NK-92 (cell line): ENCODE data around the gene CHST9.
"Not testable (repeated sequence)": the region's sequence is repeated elsewhere in the genome, so short reads cannot be mapped to it uniquely, and the experiment has no call there.

Source experiments
- DNase-seq: peaks from one replicate; lab custom pipeline; 2025; ENCODE audit not compliant: unreplicated experiment; lab: John Stamatoyannopoulos, UW

Gene CHST9, protein sequence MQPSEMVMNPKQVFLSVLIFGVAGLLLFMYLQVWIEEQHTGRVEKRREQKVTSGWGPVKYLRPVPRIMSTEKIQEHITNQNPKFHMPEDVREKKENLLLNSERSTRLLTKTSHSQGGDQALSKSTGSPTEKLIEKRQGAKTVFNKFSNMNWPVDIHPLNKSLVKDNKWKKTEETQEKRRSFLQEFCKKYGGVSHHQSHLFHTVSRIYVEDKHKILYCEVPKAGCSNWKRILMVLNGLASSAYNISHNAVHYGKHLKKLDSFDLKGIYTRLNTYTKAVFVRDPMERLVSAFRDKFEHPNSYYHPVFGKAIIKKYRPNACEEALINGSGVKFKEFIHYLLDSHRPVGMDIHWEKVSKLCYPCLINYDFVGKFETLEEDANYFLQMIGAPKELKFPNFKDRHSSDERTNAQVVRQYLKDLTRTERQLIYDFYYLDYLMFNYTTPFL

DNA sequence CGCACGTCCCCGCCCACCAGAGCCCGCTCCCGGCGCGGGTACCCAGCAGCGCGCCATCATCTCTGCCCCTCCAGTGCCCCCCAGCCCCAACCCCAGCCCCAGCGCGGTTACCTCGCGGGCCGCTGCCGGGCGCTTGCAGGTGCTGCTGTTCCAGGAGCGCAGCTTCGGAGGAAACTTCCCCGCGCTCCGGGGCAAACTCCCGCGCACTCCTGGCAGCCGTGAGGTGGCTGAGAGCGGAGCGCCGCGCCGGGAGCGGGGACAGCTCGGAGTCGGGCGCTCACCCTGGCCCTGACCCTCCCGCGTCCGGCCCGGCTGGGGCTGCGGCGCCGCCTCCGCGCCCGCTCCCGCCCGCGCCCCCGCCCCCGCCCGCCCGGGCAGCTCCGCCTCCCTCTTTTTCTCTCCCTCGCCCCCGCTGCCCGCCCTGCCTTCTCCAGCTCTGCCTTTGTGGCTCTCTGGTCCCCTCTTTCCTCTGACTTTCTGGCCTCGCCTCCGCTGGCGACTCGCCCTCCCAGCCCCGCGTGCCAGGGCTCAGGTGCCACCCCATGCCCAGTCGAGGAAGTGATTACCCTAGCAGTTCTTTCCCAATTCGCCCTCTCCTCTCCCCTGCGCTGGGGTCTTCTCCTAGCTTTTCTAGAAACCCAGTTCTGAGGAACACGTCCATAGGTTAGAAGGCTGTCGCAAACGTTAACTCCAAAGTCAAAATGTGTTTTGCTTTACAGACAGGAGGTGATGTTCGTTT lies at the start of gene CHST9:
Gene CHST9, minus strand, starts transcription at position 284 of the 739 bp plus-strand sequence. CDS start 42,499 bp downstream, outside the sequence.
- no peak for DNase-seq

DNA sequence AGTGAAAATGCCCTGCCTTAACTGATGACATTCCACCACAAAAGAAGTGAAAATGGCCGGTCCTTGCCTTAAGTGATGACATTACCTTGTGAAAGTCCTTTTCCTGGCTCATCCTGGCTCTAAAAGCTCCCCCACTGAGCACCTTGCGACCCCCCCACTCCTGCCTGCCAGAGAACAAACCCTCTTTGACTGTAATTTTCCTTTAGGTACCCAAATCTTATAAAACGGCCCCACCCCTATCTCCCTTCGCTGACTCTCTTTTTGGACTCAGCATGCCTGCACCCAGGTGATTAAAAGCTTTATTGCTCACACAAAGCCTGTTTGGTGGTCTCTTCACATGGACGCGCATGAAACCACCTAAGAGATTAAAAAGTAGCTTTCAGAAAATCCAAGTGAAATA lies 47.2 kb upstream of the CHST9 start:
- not testable (repeated sequence) for DNase-seq

DNA sequence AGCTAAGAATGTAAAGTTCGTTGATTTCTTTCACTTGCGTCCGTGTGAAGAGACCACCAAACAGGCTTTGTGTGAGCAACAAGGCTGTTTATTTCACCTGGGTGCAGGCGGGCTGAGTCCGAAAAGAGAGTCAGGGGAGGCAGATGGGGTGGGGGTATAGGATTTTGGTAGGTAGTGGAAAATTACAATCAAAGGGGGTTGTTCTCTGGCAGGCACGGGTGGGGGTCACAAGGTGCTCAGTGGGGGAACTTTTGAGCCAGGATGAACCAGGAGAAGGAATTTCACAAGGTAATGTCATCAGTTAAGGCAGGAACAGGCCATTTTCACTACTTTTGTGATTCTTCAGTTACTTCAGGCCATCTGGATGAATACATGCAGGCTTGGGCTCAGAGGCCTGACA lies 46.6 kb upstream of the CHST9 start:
- not testable (repeated sequence) for DNase-seq

DNA sequence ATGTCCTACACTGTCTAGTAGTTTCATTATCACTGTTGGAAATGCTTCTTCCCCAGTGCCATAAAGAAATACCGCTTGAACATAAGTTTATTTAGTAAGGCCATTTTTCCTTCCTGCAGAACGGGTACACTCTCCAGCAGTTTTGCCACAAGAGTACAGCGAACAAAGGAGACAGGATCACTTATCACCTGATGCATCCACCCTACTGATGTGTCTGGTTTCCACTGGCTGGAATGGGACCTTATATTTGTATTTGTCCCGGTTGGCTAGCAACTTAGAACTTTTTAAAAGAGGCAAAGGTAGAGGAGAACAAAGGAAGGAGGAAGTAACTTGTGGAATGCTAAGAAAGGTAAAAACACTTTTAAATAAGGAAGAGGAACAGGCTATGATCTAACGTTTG lies 46.1 kb upstream of the CHST9 start:
- DNase-seq, result not testable (repeated sequence)

DNA sequence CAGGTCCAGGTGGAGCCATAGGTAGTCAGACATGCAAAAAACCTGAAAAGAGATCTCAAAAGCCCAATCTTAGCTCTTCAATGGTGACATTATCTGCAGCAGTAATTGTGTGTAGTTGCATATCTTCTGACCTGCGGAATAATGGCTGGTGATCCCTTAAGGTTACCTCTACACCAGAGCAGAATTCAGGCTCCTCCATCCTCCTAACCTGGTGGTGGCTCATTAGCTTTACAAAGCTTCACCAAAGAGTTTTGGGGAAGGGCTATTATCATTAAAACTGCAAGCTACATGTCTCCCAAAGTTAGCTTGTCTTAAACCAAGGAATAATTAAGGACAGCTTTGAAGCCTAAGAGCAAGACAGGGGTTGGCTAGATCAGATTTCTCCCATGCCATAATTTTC lies 42.6 kb upstream of the CHST9 start:
- no peak for DNase-seq

DNA sequence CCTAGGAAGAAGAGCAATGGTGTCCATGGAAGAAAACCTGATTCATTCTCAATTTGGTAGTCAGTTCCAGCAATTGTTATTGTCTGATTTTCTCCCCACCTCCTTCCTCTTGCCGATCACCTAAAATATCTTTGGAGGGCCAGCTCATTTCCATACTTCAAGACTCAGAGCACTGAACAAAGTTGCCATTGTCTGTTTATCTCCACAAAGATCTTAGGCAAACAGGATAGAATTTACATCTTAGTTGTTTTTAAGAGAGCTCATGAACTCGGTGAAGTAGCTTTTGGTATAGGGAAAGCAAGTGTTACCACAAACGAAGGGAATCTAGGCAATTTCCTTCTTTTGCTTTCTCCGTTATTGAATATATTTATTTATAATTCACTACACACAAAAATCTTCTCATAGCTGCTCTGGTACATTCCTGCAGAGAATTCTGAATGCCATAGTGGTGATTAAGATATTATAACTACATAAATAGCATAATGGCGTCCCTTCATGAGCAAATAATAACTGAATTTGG lies 41.5 kb upstream of the CHST9 start:
- DNase-seq, result no peak

DNA sequence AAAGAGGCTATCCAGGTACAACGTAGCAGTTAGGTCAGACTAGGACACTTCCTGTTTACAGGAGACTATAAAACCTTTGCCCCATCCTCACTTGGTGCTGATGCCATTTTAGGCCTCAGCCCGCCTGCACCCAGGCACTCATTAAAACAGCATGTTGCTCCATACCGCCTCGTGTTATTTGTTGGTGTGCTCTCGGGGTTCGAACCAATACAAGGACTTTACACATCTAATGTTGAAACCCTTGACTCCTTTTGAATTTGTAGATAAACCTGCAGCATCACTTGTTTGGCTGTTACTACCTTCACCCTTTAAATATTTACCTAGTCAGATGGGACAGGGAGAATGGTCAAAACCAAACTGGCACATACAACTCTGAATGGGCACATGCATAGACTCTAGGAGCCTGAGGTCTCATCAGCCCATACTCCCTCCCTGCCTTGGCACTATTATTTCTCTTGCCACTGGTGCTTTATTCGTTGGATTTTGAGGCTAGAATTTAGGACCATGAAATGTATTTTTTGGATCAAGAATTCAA lies 40.9 kb upstream of the CHST9 start:
- no peak for DNase-seq

DNA sequence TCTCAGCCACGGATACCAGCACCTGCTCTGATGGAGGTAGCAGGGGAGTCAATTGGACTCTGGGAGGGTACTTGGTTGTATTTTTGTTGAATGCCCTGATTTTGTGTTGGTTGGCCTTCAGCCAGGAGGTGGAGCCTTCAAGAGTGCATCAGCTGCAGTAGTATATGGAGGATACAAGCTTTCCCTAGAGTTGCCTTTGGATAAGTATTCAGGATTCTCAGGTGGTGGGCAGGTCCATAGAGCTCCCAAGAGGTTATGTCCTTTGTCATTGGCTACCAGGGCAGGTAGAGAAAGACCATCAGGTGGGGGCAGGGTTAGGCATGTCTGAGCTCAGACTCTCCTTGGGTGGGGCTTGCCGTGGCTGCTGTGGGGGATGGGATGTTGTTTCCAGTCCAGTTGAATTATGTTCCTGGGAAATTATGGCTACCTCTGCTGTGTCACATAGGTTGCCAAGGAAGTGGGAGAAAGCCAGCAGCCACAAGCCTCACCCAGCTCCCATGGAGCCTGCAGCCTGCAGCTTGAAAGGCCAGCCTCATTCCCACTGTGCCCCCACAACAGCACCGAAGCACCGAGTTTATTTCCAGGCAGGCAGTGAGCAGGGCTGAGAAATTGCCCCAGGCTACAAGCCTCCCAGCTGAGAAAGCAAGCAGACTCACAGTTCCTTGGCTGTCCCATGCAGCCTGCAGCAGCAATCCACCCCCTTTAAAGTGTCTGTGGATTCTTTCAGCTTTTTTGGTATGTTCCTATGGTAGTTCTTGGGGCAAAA lies 38.6 kb upstream of the CHST9 start:
- DNase-seq, result no peak

DNA sequence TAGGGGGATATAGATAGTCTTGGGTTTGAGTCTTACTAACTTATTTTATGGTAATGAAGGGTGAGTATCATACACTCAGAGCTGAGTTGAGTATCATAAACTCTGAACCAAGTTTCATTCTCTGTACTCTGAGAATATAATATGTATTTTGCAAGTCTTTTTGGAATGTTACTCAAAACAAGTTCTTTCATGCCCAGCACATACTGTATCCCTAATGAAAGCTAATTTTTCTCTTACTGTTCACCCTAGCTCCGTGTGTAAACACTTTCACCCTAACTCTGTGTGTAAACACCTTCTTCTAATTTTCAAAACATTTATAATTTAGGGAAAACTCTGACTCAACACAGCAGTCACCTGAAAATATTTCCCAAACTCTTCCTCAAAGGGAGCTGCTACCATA lies 29.7 kb upstream of the CHST9 start:
- no peak for DNase-seq

DNA sequence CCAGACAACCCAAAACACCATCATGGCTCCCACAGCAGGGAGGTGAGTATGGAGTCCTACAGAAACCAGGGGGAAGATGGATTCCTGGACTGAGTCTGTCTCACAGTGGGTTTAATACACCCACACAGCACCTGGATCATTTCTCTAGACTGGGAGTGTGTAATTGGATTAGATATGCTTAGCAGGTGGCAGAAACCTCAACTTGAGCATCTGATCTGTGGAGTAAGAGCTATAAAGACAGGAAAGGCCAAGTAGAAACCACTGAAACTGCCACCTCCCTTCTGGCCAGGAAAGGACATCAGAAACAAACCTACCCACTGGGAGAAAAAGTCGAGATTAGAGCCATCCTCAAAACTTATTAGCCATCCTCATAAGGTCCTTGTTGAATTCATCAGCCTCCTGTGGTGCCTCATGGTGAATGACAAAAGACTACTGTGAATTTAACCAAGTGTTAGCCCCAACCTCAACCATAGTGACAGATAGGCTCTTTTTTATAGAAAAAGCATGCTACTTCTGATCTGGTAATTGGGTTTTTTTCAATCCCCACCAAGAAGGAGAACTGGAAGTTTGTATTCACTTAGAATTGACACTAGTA lies 28.1 kb upstream of the CHST9 start:
- DNase-seq, result no peak

DNA sequence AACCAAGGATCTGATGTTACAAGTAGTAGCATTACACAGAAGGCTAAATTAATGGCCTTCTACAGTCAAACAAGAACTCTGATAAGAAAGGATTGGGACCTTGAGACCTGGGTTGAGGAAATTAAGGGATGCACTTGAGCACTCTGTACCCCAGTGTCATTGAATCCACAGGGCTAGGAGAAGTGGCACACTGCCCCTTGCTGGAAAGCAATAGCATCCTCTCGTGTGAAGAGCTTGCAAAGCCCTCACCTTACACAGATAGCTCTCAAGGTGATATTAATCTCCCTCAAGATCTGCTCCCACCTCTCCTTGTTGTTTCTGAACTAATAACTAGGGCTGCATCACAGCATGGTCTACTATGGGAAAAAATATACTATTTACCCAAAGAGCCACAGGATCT lies 26.5 kb upstream of the CHST9 start:
- no peak for DNase-seq

DNA sequence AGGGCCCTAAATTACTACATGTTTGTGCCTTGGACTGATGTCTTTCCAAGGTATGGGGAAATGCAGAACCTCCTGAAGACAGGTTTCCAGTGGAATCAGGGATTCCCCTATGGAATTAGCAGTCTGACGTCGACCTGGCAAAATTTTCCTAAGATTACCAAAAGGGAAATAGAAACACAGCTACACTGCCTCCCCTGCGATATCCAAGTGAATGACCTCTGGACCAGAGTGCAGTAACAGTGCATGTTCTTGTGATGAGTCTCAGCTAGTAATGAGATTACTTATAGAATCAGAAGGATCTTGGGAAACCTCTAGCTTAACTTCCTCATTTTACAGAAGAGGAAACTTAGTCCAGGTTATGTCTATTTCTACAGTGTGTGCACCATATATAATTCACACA lies 21.3 kb upstream of the CHST9 start:
- DNase-seq, result no peak

DNA sequence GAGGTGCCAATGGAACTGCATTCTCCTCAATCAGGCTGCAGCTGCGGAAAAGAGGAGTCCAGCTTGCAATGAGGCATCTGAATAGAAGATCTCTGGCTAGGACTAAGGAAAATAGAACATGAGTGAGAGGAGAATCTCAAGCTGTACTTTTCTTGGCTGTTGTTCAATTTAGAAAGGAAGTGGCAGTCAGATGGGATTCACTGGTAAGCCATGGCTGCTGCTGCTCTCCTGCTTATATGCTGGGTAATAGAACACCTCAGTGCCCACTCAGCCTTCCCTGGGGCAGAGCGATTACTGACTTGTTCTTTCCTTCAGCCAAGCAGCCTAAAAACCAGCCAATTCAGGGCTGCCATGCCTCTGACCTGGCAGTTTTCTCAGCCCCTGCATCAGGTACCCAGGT lies 17.6 kb upstream of the CHST9 start:
- no peak for DNase-seq

DNA sequence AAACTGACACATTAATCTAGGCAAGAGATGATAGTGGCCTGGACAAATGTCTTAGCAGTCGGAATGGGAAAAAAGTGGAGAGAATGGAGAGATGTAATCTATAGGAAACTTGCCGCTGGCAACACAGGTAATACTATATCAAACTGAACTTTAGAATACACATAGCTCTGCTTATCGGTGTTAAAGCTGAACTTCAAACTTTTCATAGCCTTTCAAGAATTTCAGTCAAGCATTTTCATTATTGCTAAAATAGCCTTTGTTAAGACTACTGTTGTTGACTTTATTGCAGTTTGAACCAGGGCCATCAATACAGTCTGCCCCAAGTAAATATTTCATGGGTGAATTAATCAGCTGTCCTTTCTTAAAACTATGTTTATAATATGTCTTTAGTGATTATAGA lies 12.9 kb upstream of the CHST9 start:
- no peak for DNase-seq

DNA sequence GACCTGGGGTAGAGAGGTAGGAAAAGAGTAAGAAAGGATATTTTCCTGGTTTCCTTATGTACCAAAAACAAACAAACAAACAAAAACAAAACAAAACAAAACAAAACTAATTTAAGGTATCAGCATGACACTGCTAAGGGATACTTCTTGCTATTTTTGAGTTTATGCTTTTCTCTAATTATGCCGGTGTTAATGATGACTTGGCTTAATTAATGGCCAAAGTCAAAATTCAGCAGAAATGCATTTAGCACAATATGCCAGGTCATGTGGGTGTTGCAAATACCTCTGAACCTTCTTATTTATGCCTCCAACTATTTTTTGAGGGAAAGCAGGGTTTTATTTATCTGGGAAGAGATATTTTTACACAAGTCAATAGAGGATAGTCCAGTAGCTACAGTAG lies 3.2 kb upstream of the CHST9 start:
- DNase-seq, result no peak

DNA sequence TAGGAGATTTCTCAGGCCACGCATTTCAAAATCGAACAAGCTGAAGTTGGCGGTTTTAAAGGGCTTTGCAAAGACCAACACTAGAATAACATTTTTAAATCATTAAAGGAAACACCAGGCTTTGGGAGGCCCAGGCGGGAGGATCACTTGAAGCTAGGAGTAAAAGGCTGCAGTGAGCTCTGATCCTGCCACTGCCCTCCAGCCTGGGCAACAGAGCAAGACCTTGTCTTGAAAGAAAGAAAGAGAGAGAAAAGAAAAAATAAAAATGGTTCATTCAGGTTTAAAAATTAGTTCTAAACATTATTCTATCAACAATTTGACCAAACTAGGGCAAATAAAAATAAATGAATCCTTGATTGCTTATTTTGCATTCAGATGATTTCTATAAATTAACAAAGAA lies 789 bp upstream of the CHST9 start:
- no peak for DNase-seq

DNA sequence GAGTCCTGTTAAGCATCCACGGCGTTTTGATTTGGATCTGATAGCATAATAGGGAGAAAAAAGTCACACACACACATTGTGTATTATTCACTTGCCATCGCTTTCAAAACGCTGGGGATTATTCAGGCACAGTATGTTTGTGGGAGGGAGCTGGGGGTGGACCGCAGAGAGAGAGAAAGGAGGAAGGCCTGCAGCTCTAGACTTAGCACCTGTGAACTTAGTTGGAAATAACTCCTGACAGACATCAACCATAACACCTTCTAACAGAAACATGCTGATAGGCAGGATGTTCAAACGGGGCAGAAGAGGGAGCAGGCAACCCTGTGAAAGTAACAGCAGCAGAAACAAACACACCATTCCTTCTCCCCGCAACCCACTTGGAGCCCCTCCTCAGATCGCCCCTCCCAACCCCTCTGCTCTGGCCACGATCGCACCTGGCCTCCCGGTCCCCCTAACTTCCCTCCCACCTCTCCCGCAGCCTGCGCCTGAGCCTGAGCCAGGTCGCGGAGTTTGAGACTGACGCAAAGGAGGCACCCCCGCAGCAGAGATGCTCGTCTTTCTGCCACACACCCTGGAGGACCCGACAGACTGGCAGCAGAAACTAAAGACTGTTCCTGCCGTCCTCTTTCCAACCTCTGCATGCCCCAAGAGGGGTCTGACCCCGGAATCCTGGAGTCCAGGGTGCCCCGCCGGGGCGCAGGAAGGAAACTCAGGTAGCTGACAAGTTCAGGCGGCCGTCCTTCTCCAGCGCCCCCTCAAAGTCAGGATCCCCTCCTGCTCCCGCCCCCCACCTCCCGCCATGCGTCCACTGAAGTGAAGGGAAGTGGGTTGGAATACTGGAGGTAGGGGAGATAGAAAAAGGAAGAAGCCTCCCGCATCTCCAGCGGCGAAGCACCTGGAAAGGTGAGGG lies 738 bp downstream of the CHST9 start:
- no peak for DNase-seq

DNA sequence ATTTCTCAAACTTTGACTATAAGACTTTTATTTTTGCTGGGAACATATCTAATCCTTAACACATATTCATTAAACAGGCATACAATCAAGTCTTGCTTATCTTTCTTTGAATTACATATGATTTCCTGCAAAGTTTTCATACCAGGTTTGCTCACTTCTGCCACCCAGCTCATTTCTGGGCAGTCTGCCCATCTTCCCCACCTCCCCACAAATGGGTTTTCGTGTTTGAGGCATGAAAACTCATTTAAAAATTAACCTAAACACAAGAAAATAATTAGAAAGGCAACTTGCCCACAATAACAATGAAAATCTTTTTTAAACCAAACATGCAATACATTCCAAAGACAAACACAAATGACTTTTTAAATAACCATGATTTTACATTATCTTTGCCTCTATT lies 3.4 kb downstream of the CHST9 start:
- no peak for DNase-seq

DNA sequence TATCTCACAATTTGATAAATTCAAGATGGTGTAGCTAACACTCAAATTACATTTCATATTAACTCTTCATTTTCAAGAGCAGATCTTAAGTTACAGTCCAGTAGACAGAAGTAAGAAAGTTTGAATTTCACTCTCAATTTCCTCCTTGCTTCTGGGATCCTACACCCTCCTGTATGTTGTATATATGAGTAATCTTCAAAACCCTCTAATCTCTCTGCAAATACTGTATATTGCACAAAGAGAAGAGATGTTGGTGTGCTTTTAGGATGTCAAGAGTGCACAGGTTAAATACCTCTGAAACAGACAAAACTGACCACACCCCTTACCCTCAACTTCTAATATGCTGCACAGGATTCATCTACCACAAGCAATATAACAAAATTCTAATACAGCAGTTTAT lies 6.7 kb downstream of the CHST9 start:
- no peak for DNase-seq

DNA sequence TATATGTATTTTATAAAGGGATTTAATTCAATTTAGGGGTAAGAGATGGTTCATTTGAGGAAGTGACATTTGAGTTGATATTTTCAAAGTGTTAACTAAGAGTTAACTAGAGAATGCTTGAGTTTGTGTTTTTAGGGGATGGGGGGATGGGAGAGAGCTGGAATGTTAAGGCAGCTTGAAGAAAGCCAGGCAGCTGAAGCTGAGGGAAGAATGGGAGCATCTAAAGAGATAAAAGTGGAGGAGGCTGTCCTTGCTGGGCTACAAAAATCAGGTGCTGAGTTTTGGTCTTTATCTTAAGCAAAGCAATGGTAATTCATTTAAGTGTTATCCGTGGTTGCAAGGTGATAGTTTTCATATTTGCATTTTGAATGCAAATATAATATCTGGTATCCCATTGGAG lies 9.2 kb downstream of the CHST9 start:
- no peak for DNase-seq
